Keratinocyte (primary cell): Measurements from ENCODE around the gene MRPS35.
A peak's percentile ranks its signal among the peaks of the same experiment; 100 is the strongest.

Experiments
- EZH2 ChIP-seq: IDR thresholded peaks from one replicate; pipeline ENCODE4 v1.6.1; 2012; ENCODE audit warnings: inconsistent platforms, mild to moderate bottlenecking, low read length, moderate library complexity
- TF ChIP-seq, protein P1 (sequence below), 3 experiments: IDR thresholded peaks in 1 of 3; conservative IDR thresholded peaks in 1 of 3; optimal IDR thresholded peaks in 1 of 3; 2 replicates in 2 of 3; 3 replicates in 1 of 3; pipeline versions ENCODE3 to v1.5.1; 2011; ENCODE audit warnings: low read length in 3 of 3, mild to moderate bottlenecking in 3 of 3, moderate library complexity in 2 of 3, control low read depth in 1 of 3, inconsistent platforms in 1 of 3; ENCODE audit not compliant: insufficient read depth in 2 of 3; ENCODE audit errors: extremely low read depth in 1 of 3

- TF ChIP-seq, protein P1, sequence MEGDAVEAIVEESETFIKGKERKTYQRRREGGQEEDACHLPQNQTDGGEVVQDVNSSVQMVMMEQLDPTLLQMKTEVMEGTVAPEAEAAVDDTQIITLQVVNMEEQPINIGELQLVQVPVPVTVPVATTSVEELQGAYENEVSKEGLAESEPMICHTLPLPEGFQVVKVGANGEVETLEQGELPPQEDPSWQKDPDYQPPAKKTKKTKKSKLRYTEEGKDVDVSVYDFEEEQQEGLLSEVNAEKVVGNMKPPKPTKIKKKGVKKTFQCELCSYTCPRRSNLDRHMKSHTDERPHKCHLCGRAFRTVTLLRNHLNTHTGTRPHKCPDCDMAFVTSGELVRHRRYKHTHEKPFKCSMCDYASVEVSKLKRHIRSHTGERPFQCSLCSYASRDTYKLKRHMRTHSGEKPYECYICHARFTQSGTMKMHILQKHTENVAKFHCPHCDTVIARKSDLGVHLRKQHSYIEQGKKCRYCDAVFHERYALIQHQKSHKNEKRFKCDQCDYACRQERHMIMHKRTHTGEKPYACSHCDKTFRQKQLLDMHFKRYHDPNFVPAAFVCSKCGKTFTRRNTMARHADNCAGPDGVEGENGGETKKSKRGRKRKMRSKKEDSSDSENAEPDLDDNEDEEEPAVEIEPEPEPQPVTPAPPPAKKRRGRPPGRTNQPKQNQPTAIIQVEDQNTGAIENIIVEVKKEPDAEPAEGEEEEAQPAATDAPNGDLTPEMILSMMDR (optimal IDR thresholded peaks at IDR 0.05 in 1 of 3, IDR thresholded peaks at IDR 0.05 in 1 of 3, conservative IDR thresholded peaks at IDR 0.05 in 1 of 3; ENCODE audit: extremely low read depth in 1 of 3, insufficient read depth in 2 of 3, low read length in 3 of 3), result peak; percentile 44 to 58 (median 48)
- no peak for TF ChIP-seq EZH2
Observed at GRCh38 chr12:27732281-27732680, 21.6 kb downstream of the MRPS35 start.
